Esophagus squamous epithelium (tissue), 4 donors: ENCODE measurements around the gene PCDHGA6.
A peak's percentile ranks its signal among the peaks of the same experiment; 100 is the strongest.
"Not testable (repeated sequence)": the region's sequence is repeated elsewhere in the genome, so short reads cannot be mapped to it uniquely, and the experiment has no call there.

Experiments used
- POLR2A ChIP-seq, 4 donors: fragments of 450-650 bp; IDR thresholded peaks; one replicate each; pipeline ENCODE4 v1.6.1; 2017; ENCODE audit warnings: antibody characterized with exemption in 4 of 4, mild to moderate bottlenecking in 4 of 4, moderate library complexity in 3 of 4
- TF ChIP-seq, protein P1 (sequence below), 6 experiments: fragments of 450-650 bp in 4 of 6; fragments of 200-600 bp in 2 of 6; sonication (generic) in 2 of 6; IDR thresholded peaks; one replicate each; pipeline ENCODE4 v1.5.1; 2016 to 2019; ENCODE audit warnings: antibody characterized with exemption in 6 of 6, mild to moderate bottlenecking in 4 of 6, moderate library complexity in 4 of 6

DNA sequence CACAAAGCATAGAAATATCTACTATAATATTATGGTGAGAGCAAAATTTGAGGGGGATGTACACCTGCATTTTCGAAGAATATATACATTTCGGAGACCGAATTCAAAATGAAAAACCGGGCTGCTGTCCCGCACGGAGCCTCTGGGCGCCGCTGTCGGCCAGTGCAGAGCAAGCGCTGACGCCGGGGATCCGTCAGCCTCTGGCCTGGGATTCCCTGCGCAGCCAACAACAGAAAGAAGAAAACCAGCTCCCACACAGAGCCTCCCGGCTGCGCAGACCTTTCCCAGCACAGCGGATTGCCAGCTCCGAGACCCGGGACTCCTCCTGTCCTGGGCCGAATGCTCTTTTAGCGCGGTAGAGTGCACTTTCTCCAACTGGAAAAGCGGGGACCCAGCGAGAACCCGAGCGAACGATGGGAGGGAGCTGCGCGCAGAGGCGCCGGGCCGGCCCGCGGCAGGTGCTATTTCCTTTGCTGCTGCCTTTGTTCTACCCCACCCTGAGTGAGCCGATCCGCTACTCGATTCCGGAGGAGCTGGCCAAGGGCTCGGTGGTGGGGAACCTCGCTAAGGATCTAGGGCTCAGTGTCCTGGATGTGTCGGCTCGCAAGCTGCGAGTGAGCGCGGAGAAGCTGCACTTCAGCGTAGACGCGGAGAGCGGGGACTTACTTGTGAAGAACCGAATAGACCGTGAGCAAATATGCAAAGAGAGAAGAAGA lies 34.3 kb downstream of the PCDHGA6 start, which contains the start of gene PCDHGB6:
- not testable (repeated sequence) for TF ChIP-seq POLR2A (IDR thresholded peaks at IDR 0.05)
- TF ChIP-seq, protein P1, sequence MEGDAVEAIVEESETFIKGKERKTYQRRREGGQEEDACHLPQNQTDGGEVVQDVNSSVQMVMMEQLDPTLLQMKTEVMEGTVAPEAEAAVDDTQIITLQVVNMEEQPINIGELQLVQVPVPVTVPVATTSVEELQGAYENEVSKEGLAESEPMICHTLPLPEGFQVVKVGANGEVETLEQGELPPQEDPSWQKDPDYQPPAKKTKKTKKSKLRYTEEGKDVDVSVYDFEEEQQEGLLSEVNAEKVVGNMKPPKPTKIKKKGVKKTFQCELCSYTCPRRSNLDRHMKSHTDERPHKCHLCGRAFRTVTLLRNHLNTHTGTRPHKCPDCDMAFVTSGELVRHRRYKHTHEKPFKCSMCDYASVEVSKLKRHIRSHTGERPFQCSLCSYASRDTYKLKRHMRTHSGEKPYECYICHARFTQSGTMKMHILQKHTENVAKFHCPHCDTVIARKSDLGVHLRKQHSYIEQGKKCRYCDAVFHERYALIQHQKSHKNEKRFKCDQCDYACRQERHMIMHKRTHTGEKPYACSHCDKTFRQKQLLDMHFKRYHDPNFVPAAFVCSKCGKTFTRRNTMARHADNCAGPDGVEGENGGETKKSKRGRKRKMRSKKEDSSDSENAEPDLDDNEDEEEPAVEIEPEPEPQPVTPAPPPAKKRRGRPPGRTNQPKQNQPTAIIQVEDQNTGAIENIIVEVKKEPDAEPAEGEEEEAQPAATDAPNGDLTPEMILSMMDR (IDR thresholded peaks at IDR 0.05), result peak in 5 of 6 experiments; percentile 18 to 53 (median 34)
